Kidney (tissue), 14 donors: ENCODE results near the gene APC2. TPM values are rescaled to one million over a fixed set of nuclear protein-coding genes. Genes with fewer than 3 reads are reported as not detected.

Experiments used
- DNase-seq, 5 donors: peaks; one replicate each; pipeline ENCODE4 v3.0.0-alpha.2; 2013 to 2020
- FAIRE-seq: peaks from 2 replicates; lab custom pipeline; 2012; peaks lifted over from hg19 to GRCh38; lab: Jason Lieb, UNC
- H3K27ac ChIP-seq, 2 donors: one replicate each; pipeline ENCODE4 v1.7.0; 2013; ENCODE audit warnings: low read depth in 2 of 2, low read length in 2 of 2, inconsistent platforms in 1 of 2
- H3K27me3 ChIP-seq: one replicate; pipeline ENCODE4 v1.7.1; 2013; ENCODE audit warnings: low read length, inconsistent platforms; ENCODE audit not compliant: control insufficient read depth, insufficient read depth
- H3K36me3 ChIP-seq, 3 donors: one replicate each; pipeline versions ENCODE4 v1.7.0 to v1.7.1; 2013; ENCODE audit warnings: low read length in 3 of 3, control low read depth in 1 of 3, inconsistent platforms in 1 of 3; ENCODE audit not compliant: insufficient read depth in 3 of 3, control insufficient read depth in 2 of 3
- H3K4me1 ChIP-seq, 3 donors: one replicate each; pipeline versions ENCODE4 v1.7.0 to v1.7.1; 2013; ENCODE audit warnings: low read length in 3 of 3, inconsistent platforms in 1 of 3, low read depth in 1 of 3; ENCODE audit not compliant: control insufficient read depth in 2 of 3, insufficient read depth in 2 of 3
- H3K4me3 ChIP-seq, 3 donors: one replicate each; pipeline versions ENCODE4 v1.7.0 to v1.8.1; 2013; ENCODE audit warnings: low read length in 3 of 3, control low read depth in 1 of 3, inconsistent platforms in 1 of 3
- H3K9ac ChIP-seq, 3 donors: one replicate each; pipeline versions ENCODE4 v1.7.0 to v1.7.1; 2013; ENCODE audit warnings: low read length in 3 of 3, control low read depth in 1 of 3, inconsistent platforms in 1 of 3
- H3K9me3 ChIP-seq, 3 donors: one replicate each; pipeline versions ENCODE4 v1.7.0 to v1.7.1; 2013; ENCODE audit warnings: low read length in 3 of 3, control low read depth in 1 of 3, inconsistent platforms in 1 of 3; ENCODE audit not compliant: control insufficient read depth in 2 of 3, insufficient read depth in 1 of 3
- CTCF ChIP-seq: IDR thresholded peaks from 3 replicates; pipeline ENCODE4 v1.5.1; 2012; ENCODE audit warnings: mild to moderate bottlenecking, moderate library complexity, borderline replicate concordance; ENCODE audit not compliant: insufficient read depth; ENCODE audit errors: extremely low read depth
- intact Hi-C: fragments of 100-400 bp; cut with DNase I; formaldehyde crosslinking; loops from one replicate; pipeline ENCODE4 v1.11.1; 2022
- polyA plus RNA-seq: library from polyadenylated mRNA; stranded (reverse); fragments of 350-450 nt; fragmentation: Illumina TruSeq; extraction: RNeasy Lipid Tissue Mini Kit (QIAGEN cat#74804); gene quantifications from one replicate; pipeline ENCODE4 v1.2.3, GENCODE V29; 2014; ENCODE audit warnings: low read depth, low replicate concordance; ENCODE audit not compliant: insufficient read depth
- total RNA-seq: library from RNA; stranded (reverse); fragmentation: NEBNext Ultra II Directional; extraction: Animal tissue kit (Norgen Biotek cat#: 25700); gene quantifications from one replicate; pipeline ENCODE4 v1.2.1, GENCODE V29; 2021
- donor health status: control.
- donor health status: control.
- donor health status: control.
- donor health status: control.
- donor health status: control.
- donor health status: DM: yes; HTN: yes; CAD: no.
- donor health status: Normal renal cell carcinoma (clear cell type).

The APC2 gene
- total and polyA plus RNA-seq, 2 donors from 2014 or later, result 0.25 TPM; not detected in 1

DNA sequence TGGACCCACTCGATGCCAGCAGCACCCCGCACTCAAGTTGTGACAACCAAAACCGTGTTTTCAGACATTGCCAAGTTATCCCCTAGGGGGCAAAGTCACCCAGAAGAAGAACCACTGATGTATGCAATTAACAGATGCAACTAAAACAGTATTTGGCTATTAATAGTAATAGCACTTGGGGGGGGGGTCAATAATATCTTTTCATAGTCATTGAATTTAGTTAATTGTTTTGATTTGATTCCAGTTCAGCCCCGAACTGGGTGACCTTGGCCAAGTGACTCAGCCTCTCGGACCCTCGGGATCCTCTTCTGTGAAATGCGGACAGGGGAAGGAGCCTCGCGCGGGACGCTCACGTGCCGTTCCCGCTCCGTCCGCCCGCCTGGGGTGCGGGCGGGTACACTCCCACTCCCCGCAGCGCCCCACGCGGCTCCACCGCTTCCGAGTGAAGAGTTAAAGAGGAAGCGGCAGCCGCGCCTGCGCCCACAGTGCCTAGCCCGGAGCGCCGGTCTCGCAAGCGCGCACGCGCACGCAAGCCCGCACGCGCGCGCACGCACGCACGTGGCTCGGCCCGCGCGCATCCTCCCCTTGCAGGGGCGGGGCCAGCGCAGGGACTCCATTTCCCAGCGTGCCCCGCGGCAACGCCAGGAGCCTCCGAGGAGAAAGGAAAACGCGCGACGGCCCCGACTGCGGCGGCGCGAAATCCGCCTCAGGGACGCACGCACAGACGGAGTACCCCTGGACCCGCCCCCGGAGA lies 43.0 kb upstream of the APC2 start:
- no peaks in the 10 kb centered on the region for H3K27me3 ChIP-seq
- H3K9me3 ChIP-seq, result no peaks in the 10 kb centered on the region
- peaks cover 0 to 42% (median 21%) of the 10 kb centered on the region in 3 donors for H3K4me1 ChIP-seq
- TF ChIP-seq CTCF, result peak; percentile 25
- H3K27ac ChIP-seq, result peak overlapping the region; percentile 88 to 91
- intact Hi-C loops, result no loop called here
- FAIRE-seq, result no peak
- H3K36me3 ChIP-seq, result no peaks in the 10 kb centered on the region
- H3K4me3 ChIP-seq, result peak overlapping the region; percentile 38 to 72 (median 47)
- peak overlapping the region in 2 of 3 donors; percentile 29 to 67 for H3K9ac ChIP-seq
- DNase-seq, result peak; percentile 98 to 100 (median 99)

DNA sequence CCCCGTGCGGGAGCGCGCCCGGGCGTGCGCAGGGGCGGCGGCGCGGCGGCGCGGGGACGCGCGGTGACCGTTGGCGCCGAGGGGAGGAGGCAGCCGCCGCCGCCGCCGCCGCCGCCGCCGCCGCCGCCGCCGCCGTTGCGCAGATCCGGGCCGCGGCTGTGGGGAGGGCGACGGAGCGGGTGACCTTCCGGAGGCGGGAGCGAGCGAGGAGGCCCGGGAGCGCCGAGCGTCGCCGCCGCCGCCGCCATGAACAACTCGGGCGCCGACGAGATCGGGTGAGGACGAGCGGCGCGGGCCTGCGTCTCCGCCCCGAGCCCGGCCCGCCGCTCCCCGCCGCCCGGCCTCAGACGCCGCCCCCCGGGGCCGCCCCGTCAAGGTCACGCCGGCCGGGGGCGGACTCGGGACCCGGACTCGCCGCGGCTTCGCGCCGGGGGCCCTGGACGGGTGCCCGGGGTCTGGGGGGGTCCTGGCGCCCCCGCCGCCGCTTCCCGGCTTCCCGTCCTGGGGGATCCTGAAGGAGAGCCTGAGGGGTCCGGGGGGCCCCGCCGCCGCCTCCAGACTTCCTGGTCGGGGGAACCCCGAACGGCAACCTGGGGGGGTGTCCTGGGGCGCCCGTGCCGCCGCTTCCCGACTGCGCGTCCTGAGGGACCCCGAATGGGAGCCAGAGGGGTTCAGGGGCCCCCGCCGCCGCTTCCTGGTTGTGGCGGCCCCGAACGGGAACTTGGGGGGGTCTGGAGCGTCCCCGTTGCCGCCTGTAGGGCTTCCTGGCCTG lies 42.2 kb upstream of the APC2 start, which contains the start of gene DAZAP1:
DAZAP1 (plus strand) TSS at position 59 of the 772 bp plus-strand sequence; CDS start at position 247, 188 bp downstream.
- peak within 1 kb of the TSS; percentile 88 to 91 for H3K27ac ChIP-seq
- intact Hi-C loops, result no loop called here
- H3K4me1 ChIP-seq, result peaks cover 0 to 45% (median 29%) of the 10 kb centered on the region in 3 donors
- H3K27me3 ChIP-seq, result no peaks in the 10 kb centered on the region
- DNase-seq, result peak in 2 of 5 donors; percentile 86 to 90
- H3K36me3 ChIP-seq, result no peaks in the 10 kb centered on the region
- H3K9me3 ChIP-seq, result no peaks in the 10 kb centered on the region
- FAIRE-seq, result no peak
- peak within 1 kb of the TSS in 2 of 3 donors; percentile 69 to 71 for H3K9ac ChIP-seq
- H3K4me3 ChIP-seq, result peak within 1 kb of the TSS; percentile 38 to 79 (median 47)
- no peak for TF ChIP-seq CTCF

DNA sequence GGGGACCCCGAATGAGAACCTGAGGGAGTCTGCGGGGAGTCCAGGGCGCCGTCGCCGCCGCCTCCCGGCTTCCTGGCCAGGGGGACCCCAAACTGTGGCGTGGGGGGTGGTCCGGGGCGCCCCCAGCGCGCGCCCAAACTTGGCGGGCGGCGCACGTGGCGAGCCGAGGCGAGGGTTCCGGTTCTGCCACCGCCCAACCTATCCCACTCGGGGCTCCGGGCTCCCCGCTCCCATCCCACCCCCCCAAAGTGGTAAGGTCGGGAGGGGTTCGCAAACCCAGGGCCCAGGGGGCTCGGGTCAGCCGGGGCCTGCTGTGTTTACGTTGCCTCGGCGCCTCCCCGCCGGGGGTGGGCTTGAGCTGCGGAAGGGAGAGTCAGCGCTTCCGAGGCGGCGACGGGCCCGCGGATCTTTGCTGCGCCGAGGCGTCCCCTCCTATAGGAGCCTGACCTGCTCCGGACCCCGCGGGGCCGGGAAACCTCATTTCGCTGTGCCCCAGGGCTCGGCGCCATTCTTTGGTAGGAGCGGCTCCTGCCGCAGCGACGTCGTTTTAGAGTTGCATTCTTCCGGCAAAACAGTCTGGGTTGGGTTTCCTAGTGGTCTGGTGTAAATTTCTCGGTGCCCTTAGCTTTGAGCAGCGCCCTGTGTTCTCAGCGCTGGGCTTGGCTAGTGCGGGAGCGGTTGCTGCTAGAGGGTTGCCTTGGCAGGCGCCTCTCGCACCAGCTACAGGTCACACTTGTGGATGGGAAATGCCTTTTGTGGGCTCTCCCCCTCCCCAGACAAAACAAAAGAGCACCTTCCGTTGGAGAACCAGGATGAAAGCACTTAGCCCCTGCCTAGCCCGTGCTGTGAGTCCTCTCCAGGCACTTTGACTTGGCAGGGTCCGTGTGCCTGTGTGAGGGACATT lies 41.4 kb upstream of the APC2 start:
- DNase-seq, result peak in 4 of 5 donors; percentile 48 to 91 (median 64)
- H3K27ac ChIP-seq, result peak overlapping the region; percentile 80 to 84
- intact Hi-C loops, result no loop called here
- H3K9ac ChIP-seq, result peak overlapping the region; percentile 22 to 78 (median 69)
- H3K9me3 ChIP-seq, result no peaks in the 10 kb centered on the region
- TF ChIP-seq CTCF, result no peak
- H3K27me3 ChIP-seq, result no peaks in the 10 kb centered on the region
- H3K4me1 ChIP-seq, result peaks cover 0 to 51% (median 31%) of the 10 kb centered on the region in 3 donors
- peak overlapping the region; percentile 47 to 79 (median 51) for H3K4me3 ChIP-seq
- FAIRE-seq, result no peak
- no peaks in the 10 kb centered on the region for H3K36me3 ChIP-seq
